Measurements from ENCODE around the gene ABHD14A. TPM values are rescaled to one million over a fixed set of nuclear protein-coding genes. Genes with fewer than 3 reads are reported as not detected.
"Not testable (repeated sequence)": the region's sequence is repeated elsewhere in the genome, so short reads cannot be mapped to it uniquely, and the experiment has no call there.

The ABHD14A gene
- total RNA-seq: 10 to 100 TPM; 20.1 to 52.7 (median 22.6) TPM

DNA sequence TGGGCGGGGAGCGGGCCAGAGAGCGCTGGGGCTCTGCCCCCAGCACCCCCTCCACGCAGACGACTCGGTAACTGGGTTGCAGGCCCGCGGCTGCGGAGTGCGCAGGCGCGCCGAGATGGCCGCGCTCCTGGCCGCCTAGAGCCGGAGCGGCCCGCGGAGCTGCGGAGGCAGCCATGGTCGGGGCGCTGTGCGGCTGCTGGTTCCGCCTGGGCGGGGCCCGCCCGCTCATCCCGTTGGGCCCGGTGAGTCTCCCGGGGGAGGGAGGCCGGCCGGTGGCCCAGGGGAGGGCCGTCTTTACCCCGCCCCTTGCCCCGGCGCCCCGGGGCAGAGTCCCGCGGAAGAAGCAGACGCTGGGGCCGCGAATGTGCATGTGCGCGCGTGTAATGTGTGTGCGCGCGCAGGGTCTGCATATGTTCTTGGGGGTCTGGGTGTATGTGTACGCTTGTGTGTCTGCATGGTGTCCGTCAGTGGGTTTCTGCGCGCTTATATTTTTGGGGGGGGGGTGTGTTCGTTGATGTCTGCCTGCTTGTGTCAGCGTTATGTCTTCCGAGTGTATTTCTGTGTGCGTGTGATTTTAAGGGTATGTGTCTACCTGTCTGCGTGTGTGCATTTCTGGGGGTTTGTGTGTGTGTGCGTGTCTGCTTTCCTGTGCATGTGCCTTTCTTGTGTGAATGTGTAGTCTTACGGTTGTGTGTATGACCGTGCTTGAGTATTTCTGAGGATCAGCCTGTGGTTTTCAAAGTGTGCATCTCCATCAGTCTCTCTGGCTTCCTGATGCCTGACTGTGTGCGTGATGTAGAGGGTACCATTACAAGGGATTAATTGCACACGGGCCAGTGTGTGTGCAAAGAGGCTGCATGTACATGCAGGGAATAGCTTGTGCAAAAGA is at the start of gene ABHD14A:
Gene ABHD14A (plus strand): TSS at position 102 of the 889 bp plus-strand sequence. CDS start 72 bp downstream, at position 174.
- no peaks in the 10 kb centered on the region for H3K27me3 ChIP-seq
- H3K9me3 ChIP-seq: no peaks in the 10 kb centered on the region
- H3K27ac ChIP-seq: peak within 1 kb of the TSS; percentile 82 to 98 (median 91)
- TF ChIP-seq, protein P1, sequence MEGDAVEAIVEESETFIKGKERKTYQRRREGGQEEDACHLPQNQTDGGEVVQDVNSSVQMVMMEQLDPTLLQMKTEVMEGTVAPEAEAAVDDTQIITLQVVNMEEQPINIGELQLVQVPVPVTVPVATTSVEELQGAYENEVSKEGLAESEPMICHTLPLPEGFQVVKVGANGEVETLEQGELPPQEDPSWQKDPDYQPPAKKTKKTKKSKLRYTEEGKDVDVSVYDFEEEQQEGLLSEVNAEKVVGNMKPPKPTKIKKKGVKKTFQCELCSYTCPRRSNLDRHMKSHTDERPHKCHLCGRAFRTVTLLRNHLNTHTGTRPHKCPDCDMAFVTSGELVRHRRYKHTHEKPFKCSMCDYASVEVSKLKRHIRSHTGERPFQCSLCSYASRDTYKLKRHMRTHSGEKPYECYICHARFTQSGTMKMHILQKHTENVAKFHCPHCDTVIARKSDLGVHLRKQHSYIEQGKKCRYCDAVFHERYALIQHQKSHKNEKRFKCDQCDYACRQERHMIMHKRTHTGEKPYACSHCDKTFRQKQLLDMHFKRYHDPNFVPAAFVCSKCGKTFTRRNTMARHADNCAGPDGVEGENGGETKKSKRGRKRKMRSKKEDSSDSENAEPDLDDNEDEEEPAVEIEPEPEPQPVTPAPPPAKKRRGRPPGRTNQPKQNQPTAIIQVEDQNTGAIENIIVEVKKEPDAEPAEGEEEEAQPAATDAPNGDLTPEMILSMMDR (IDR thresholded peaks at IDR 0.05): no peak
- TF ChIP-seq EP300 (IDR thresholded peaks at IDR 0.05) (no peak), POLR2A (IDR thresholded peaks at IDR 0.05) (peak; percentile 11 to 57)
- peak within 1 kb of the TSS; percentile 46 to 90 (median 66) for H3K4me3 ChIP-seq
- H3K36me3 ChIP-seq: peaks cover 0 to 8% (median 0%) of the 10 kb centered on the region in 3 donors
- H3K4me1 ChIP-seq: peaks cover 0 to 44% (median 24%) of the 10 kb centered on the region in 4 donors
- WGBS, 2 donors: 0 to 1% methylated on average over 42 to 61 of the region's 63 CpGs
- no peak for DNase-seq (ENCODE audit: low spot score in 2 of 2)

DNA sequence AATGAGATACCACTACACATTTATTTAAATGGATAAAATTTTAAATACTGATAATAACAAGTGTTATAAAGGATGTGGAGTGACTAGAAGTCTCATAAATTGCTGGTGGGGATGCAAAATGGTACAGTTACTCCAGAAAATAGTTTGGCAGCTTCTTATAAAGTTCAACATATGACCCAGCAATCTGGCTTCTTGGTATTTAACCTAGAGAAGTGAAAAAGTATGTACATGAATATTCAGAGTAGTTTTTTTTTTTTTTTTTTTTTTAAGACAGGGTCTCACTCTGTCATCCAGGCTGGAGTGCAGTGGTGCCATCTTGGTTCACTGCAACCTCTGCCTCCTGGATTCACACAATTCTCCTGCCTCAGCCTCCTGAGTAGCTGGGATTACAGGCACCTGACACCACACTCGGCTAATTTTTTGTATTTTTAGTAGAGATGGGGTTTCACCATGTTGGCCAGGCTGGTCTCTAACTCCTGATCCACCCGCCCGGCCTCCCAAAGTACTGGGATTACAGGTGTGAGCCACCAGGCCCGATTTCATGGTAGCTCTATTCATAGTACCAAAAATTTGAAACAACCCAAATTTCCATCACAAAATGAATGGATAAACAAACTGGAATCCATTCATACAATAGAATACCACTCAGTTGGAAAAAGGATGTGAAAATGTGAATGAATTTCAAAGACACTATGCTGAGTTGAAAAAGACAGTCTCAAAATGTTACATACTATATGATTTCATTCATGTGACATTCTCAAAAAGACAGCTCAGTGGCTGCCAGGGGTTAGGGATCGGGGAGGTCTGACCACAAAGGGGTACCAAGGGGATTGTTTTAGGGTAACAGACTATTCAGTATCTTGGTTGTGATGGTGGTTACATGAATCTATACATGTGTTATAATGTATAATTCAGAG is 47.5 kb upstream of the ABHD14A start:
- TF ChIP-seq, protein P1 (IDR thresholded peaks at IDR 0.05): no peak
- TF ChIP-seq EP300 (IDR thresholded peaks at IDR 0.05) (no peak), POLR2A (IDR thresholded peaks at IDR 0.05) (no peak)
- H3K27me3 ChIP-seq: no peaks in the 10 kb centered on the region
- WGBS, 2 donors: 86 to 94% methylated on average over 5 of the region's 5 CpGs
- no peaks in the 10 kb centered on the region for H3K4me1 ChIP-seq
- no peaks in the 10 kb centered on the region for H3K9me3 ChIP-seq
- no peak for DNase-seq (ENCODE audit: low spot score in 2 of 2)
- peaks cover 0 to 20% (median 0%) of the 10 kb centered on the region in 3 donors for H3K36me3 ChIP-seq
- no peak overlapping the region for H3K27ac ChIP-seq
- H3K4me3 ChIP-seq: no peak overlapping the region

DNA sequence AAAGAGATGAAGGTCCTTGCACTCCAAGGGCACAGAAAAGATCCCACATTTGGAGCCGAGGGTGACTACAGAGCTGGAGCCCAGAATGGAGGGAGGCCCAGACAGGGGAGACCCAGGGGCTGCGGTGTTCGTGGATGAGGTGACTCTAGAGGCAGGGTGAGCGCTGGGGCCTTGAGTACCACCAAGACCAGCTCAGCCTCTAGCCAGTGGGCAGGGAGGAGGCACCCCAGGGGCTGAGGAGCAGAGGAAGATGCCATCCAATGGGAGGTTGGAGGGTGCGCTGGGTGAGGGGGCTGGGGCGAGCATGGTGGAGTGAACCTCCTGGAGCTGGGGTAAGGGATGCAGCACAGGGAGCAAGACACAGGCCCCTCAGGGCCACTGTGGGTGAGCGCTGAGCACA is 46.4 kb upstream of the ABHD14A start:
- H3K4me1 ChIP-seq: no peaks in the 10 kb centered on the region
- no peak for TF ChIP-seq EP300 (IDR thresholded peaks at IDR 0.05)
- no peak for TF ChIP-seq POLR2A (IDR thresholded peaks at IDR 0.05)
- TF ChIP-seq, protein P1 (IDR thresholded peaks at IDR 0.05): no peak
- no peaks in the 10 kb centered on the region for H3K9me3 ChIP-seq
- WGBS, 2 donors: 92% methylated on average over 7 of the region's 7 CpGs
- DNase-seq (ENCODE audit: low spot score in 2 of 2): no peak
- H3K27me3 ChIP-seq: no peaks in the 10 kb centered on the region
- peaks cover 0 to 31% (median 0%) of the 10 kb centered on the region in 3 donors for H3K36me3 ChIP-seq
- H3K27ac ChIP-seq: no peak overlapping the region
- no peak overlapping the region for H3K4me3 ChIP-seq

DNA sequence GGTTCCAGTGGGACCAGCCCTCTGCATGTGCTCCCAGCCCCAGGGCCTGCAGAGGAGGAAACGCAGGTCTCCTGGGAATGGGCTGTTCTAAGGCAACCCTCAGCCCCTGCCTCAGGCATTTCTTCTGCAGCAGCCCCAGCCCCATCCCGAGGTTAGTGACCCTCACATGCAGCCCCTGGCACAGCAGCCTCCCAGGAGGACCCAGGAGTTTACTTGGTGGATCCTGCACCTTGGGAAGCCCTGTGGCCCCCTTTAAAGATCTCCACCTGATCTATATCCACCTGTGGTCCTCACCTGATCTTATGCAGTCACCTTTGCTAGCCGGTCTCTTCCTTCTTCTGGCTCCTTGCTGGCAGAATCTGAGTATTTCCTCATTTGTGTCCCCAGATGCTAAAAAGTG is 45.9 kb upstream of the ABHD14A start:
- H3K27me3 ChIP-seq; H3K4me3 ChIP-seq; DNase-seq (ENCODE audit: low spot score in 2 of 2); H3K9me3 ChIP-seq; H3K4me1 ChIP-seq; H3K27ac ChIP-seq: not testable (repeated sequence)
- WGBS, 2 donors: 58 to 75% methylated on average over 2 to 3 of the region's 3 CpGs
- H3K36me3 ChIP-seq: peaks cover 0 to 36% (median 0%) of the 10 kb centered on the region in 3 donors

DNA sequence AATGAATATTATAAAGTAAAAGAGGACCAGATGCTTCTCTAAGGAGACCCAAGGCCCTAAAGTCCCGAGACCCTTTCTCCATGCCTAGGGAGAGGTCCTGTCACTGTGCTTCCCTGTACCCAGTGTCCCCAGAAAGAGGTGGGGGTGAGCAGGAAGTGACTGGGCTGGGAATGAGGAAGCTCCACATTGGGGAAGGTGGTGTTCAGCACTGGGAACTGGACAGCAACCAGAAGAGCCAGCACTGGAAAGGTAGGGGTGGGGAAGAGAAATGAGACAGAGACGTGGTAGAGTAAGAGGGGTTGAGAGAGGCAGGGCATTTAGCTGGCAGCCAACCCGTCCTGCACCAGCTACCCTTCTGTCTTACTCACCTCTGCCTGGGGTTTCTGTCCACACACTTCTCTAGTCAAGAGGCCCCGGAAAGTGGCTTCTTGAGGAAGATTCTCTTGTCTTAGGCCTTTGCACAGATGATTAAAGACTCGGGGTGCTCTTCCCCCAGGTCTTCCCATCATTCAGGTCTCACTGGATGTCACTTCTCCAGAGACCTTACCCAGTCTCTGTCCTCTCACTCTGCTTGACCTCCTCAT is 45.4 kb upstream of the ABHD14A start:
- H3K27me3 ChIP-seq: no peaks in the 10 kb centered on the region
- DNase-seq (ENCODE audit: low spot score in 2 of 2): no peak
- WGBS, 2 donors: 67 to 74% methylated on average over 5 of the region's 5 CpGs

More for the DNA sequence above, 45.4 kb upstream of the ABHD14A start:
- Histone ChIP-seq H3K4me1 (no peaks in the 10 kb centered on the region), H3K27ac (no peak overlapping the region), H3K36me3 (peaks cover 0 to 42% (median 5%) of the 10 kb centered on the region in 3 donors), H3K4me3 (no peak overlapping the region), H3K9me3 (no peaks in the 10 kb centered on the region)
- TF ChIP-seq POLR2A (IDR thresholded peaks at IDR 0.05): no peak
- TF ChIP-seq, protein P1 (IDR thresholded peaks at IDR 0.05): no peak
- TF ChIP-seq EP300 (IDR thresholded peaks at IDR 0.05): no peak

Measured in tibial nerve (tissue), 4 donors.